ENCODE measurements around the gene ZBP1.

Gene ZBP1

DNA sequence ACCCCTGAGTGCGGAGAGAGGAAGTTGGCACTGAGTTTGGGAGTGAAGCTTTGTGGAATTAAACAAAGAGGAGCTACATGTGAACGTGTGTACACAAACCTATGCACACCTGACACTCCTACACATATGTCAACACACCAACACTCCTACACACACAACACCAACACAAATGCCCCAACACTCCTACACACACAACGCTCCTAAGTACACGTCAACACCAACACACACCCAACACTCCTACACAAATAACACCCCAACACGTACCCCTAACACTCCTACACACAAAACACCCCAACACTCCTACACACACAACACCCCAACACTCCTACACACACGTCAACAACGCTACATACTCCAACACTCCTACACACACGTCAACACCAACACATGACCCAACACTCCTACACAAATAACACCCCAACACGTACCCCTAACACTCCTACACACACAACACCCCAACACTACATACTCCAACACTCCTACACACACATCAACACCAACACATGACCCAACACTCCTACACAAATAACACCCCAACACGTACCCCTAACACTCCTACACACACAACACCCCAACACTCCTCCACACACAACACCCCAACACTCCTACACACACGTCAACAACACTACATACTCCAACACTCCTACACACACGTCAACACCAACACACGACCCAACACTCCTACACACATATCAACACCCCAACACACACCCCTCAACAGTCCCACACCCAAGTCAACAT, 40.1 kb upstream of the ZBP1 start:
- CTCF ChIA-PET, result no interaction called here
- no peak for DNase-seq (ENCODE audit: extremely low spot score)
- no peak for TF ChIP-seq L3MBTL2 (conservative IDR thresholded peaks at IDR 0.05)
- no peak for TF ChIP-seq BHLHE40 (IDR thresholded peaks at IDR 0.05; ENCODE audit: borderline replicate concordance)
- no peak for TF ChIP-seq SP1 (IDR thresholded peaks at IDR 0.05)
- TF ChIP-seq FOXK2 (IDR thresholded peaks at IDR 0.05), result no peak
- TF ChIP-seq FOXM1 (IDR thresholded peaks at IDR 0.05; ENCODE audit: borderline replicate concordance), result no peak
- no peak for TF ChIP-seq SUZ12 (IDR thresholded peaks at IDR 0.05)
- TF ChIP-seq, protein P1, sequence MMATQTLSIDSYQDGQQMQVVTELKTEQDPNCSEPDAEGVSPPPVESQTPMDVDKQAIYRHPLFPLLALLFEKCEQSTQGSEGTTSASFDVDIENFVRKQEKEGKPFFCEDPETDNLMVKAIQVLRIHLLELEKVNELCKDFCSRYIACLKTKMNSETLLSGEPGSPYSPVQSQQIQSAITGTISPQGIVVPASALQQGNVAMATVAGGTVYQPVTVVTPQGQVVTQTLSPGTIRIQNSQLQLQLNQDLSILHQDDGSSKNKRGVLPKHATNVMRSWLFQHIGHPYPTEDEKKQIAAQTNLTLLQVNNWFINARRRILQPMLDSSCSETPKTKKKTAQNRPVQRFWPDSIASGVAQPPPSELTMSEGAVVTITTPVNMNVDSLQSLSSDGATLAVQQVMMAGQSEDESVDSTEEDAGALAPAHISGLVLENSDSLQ (IDR thresholded peaks at IDR 0.05), result no peak
- TF ChIP-seq TARDBP (IDR thresholded peaks at IDR 0.05), result no peak
- no peak for TF ChIP-seq LEF1 (IDR thresholded peaks at IDR 0.05; ENCODE audit: borderline replicate concordance)
- TF ChIP-seq FOXA1 (IDR thresholded peaks at IDR 0.05), result no peak
- POLR2A ChIA-PET, result no interaction called here

DNA sequence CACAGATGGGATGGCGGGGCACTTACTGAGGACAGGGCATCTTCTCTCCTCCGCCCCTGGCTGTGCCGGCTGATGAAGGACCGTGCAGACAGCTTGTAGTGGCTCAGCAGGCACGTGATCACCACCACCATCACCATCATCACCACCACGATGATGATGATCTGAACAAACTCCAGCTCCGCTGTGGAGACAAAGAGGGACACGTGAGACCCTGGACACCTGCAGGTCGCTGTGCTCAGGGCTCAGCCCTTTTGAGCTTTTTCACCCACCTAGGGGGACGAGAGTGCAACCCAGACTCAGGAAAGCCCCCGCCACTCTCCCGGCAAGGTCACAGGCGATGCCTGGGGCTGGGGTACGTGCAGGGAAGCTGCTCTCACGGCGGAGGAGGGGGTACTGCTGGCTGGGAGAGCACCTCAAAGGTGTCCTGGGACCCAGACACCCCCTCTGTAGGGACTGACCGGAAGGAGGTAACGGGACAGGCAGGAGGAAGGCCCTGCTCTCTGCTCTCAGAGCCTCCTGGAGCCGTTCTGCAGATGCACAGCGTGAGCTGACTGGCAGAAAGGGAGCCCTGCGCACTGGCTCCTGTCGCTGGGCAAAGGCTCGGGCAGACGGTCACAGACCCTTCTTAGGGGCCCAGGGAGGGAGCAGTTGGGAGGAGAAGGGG, 39.4 kb upstream of the ZBP1 start:
- CTCF ChIA-PET, result no interaction called here
- no peak for TF ChIP-seq LEF1 (IDR thresholded peaks at IDR 0.05; ENCODE audit: borderline replicate concordance)
- TF ChIP-seq, protein P1 (IDR thresholded peaks at IDR 0.05), result no peak
- TF ChIP-seq ZNF384 (IDR thresholded peaks at IDR 0.05), result no peak
- TF ChIP-seq SP1 (IDR thresholded peaks at IDR 0.05), result no peak
- no peak for TF ChIP-seq FOXM1 (IDR thresholded peaks at IDR 0.05; ENCODE audit: borderline replicate concordance)
- TF ChIP-seq L3MBTL2 (conservative IDR thresholded peaks at IDR 0.05), result no peak
- TF ChIP-seq FOXA1 (IDR thresholded peaks at IDR 0.05), result no peak
- TF ChIP-seq SUZ12 (IDR thresholded peaks at IDR 0.05), result no peak
- no peak for TF ChIP-seq HDGF (IDR thresholded peaks at IDR 0.05; ENCODE audit: borderline replicate concordance)
- no peak for TF ChIP-seq CTBP1 (IDR thresholded peaks at IDR 0.05; ENCODE audit: borderline replicate concordance)
- no peak for TF ChIP-seq ARNT (IDR thresholded peaks at IDR 0.05)
- no peak for TF ChIP-seq TARDBP (IDR thresholded peaks at IDR 0.05)
- TF ChIP-seq FOXK2 (IDR thresholded peaks at IDR 0.05), result no peak
- no peak for TF ChIP-seq BHLHE40 (IDR thresholded peaks at IDR 0.05; ENCODE audit: borderline replicate concordance)
- TF ChIP-seq NFRKB (IDR thresholded peaks at IDR 0.05), result no peak
- no peak for TF ChIP-seq ELF4 (IDR thresholded peaks at IDR 0.05)
- no peak for DNase-seq (ENCODE audit: extremely low spot score)
- POLR2A ChIA-PET, result no interaction called here

DNA sequence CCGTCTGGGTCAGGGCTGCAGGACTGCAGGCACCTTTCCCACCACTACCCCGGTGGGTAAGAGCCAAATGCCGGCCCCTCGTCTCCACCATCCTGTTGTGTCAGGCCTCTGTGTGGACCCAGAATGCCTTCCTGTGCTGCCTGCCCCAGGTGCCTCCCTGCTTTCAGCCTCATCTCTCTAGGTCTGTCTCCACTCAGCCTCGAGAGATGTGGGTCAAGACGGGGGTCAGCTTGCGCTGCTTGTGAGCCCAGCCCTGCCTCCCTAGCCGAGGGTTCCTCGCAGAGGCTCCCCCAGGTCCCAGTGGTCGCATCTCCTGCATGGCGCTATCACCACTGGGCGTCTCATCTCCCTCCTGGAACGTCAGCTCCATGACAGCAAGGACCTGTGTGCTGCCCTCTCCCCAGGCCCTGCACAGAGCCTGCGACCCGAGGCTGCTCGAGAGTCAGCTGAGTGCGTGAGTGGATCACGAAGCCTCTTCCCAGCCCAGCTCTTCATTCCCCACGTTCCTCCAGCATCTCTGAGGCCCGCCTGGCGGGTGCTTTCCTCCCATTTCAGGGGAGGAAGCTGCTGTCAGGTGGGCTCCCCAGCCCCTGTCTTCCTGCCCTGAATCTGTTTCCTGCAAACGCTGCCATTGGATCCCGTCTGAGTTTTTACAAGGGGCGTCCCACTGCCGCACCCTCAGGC, 38.7 kb upstream of the ZBP1 start:
- ChIA-PET CTCF (interaction anchor here (0.5 kb wide), 1 partner anchor 188 kb away, joined by 3 read pairs; no protein-coding TSS in a partner anchor), POLR2A (no interaction called here)
- DNase-seq (ENCODE audit: extremely low spot score), result no peak
- TF ChIP-seq FOXM1 (IDR thresholded peaks at IDR 0.05; ENCODE audit: borderline replicate concordance), result no peak

DNA sequence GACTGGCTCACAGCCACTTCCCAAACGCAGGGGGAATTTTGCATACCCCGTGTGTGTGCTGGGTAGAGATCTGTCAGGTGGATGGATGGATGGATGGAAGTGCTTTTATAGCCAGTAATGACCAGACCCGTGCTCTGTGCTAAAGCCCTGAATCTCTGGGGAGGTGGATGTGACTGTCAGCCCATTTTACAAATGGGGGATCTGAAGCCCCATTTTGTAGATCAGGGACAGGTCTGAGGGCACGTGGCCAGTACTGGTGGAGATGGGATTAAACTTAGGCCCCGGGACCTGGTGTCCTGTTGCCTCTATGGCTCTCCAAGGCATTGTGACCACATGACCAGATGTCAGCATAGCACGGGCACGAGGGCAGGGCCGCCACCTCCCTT, 38.2 kb upstream of the ZBP1 start:
- ChIA-PET CTCF (interaction anchor here (0.5 kb wide), 1 partner anchor 187 kb away, joined by 3 read pairs; no protein-coding TSS in a partner anchor), POLR2A (no interaction called here)
- TF ChIP-seq SP1 (IDR thresholded peaks at IDR 0.05) (no peak), ARNT (IDR thresholded peaks at IDR 0.05) (no peak), FOXM1 (IDR thresholded peaks at IDR 0.05; ENCODE audit: borderline replicate concordance) (no peak), ELF4 (IDR thresholded peaks at IDR 0.05) (no peak)
- DNase-seq (ENCODE audit: extremely low spot score), result no peak

DNA sequence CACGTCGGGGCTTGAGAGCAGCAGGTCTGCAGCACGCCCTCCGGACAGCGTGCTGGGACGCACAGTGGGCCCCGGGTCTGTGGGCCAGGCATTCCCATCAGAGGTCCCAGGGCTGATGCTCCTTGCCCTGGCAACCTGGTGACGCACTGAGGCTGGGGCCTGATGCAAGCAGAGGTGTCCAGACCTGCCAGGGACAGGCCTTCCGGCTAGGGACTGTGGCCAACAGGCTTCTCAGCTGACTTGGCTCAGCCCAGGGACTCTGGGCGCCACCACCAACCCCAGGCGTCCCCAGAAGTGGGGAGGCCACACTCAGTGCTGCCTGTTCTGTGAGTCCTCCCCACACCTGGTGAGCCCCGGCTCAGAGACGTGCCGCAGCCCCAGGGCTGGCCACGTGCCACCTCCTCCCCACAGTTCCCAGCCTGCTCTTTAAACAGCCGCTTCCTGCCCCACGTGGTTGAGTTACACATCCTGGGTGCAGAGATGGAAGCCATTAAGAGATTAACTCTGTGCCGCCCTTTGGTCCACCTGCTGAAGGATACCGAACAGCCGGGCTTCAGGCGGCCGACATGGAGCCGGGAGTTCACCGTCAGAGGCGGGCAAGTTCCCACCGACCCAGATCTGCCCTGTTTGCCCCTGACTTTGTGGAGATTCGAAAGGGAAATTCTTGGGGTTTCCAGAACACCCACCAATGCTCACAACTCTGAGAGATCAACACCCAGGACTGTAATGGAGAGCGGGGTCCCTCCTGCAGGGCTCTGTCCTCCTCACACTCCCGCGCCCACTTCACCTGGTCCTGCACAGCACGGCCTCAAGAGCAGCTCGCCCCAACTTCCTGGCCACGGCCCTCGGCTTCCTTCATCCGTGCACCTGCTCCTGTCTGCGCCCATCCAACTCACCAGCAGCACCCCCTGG, 37.6 kb upstream of the ZBP1 start:
- no peak for DNase-seq (ENCODE audit: extremely low spot score)
- TF ChIP-seq FOXM1 (IDR thresholded peaks at IDR 0.05; ENCODE audit: borderline replicate concordance) (no peak), CTBP1 (IDR thresholded peaks at IDR 0.05; ENCODE audit: borderline replicate concordance) (no peak), NFRKB (IDR thresholded peaks at IDR 0.05) (no peak), ELF4 (IDR thresholded peaks at IDR 0.05) (no peak), L3MBTL2 (conservative IDR thresholded peaks at IDR 0.05) (no peak), SP1 (IDR thresholded peaks at IDR 0.05) (no peak), BHLHE40 (IDR thresholded peaks at IDR 0.05; ENCODE audit: borderline replicate concordance) (no peak), LEF1 (IDR thresholded peaks at IDR 0.05; ENCODE audit: borderline replicate concordance) (no peak), SUZ12 (IDR thresholded peaks at IDR 0.05) (no peak), ARNT (IDR thresholded peaks at IDR 0.05) (no peak), HDGF (IDR thresholded peaks at IDR 0.05; ENCODE audit: borderline replicate concordance) (no peak)
- CTCF ChIA-PET, result no interaction called here
- POLR2A ChIA-PET, result no interaction called here

Data from HEK293T (cell line).